ENCODE data around the gene LHX1.

LHX1 gene

GRCh38 chr17:36937001-36937958, at the start of gene LHX1:
LHX1 (plus strand) TSS chr17:36937475; CDS start chr17:36938198, 723 bp downstream.
- DNase-seq: peak; percentile 43 to 48

GRCh38 chr17:36888236-36888951, 48.9 kb upstream of the LHX1 start:
- DNase-seq: no peak

- no peak for DNase-seq
Observed at GRCh38 chr17:36889770-36890349, 47.4 kb upstream of the LHX1 start.

GRCh38 chr17:36890398-36891168, 46.7 kb upstream of the LHX1 start:
- DNase-seq: no peak

GRCh38 chr17:36892112-36892838, 45.0 kb upstream of the LHX1 start:
- DNase-seq: no peak

GRCh38 chr17:36894177-36894576, 43.1 kb upstream of the LHX1 start:
- DNase-seq: no peak

- no peak for DNase-seq
Observed at GRCh38 chr17:36894925-36895324, 42.4 kb upstream of the LHX1 start.

GRCh38 chr17:36899250-36900159, 37.8 kb upstream of the LHX1 start:
- no peak for DNase-seq

- no peak for DNase-seq
Observed at GRCh38 chr17:36900160-36900512, 37.1 kb upstream of the LHX1 start.

GRCh38 chr17:36901506-36901905, 35.8 kb upstream of the LHX1 start:
- DNase-seq: no peak

- no peak for DNase-seq
Observed at GRCh38 chr17:36907407-36907806, 29.9 kb upstream of the LHX1 start.

GRCh38 chr17:36910513-36910912, 26.8 kb upstream of the LHX1 start:
- DNase-seq: no peak

GRCh38 chr17:36911001-36911400, 26.3 kb upstream of the LHX1 start:
- DNase-seq: no peak

GRCh38 chr17:36913132-36913531, 24.1 kb upstream of the LHX1 start:
- DNase-seq: no peak

GRCh38 chr17:36918211-36918691, 19.0 kb upstream of the LHX1 start:
- DNase-seq: no peak

- no peak for DNase-seq
Observed at GRCh38 chr17:36919407-36919968, 17.8 kb upstream of the LHX1 start.

GRCh38 chr17:36920032-36921005, 17.0 kb upstream of the LHX1 start:
- DNase-seq: peak; percentile 50 to 61

GRCh38 chr17:36921095-36921851, 16.0 kb upstream of the LHX1 start:
- DNase-seq: peak; percentile 77 to 82
